NCI-H345 treated with DMSO at 0.1 percent for 48 hours (cell line): Measurements from ENCODE around the gene PRKCZ.
"Not testable (repeated sequence)": the region's sequence is repeated elsewhere in the genome, so short reads cannot be mapped to it uniquely, and the experiment has no call there.

Experiments
- DNase-seq: peaks from one replicate; lab custom pipeline; 2025; ENCODE audit not compliant: unreplicated experiment; lab: John Stamatoyannopoulos, UW

Gene PRKCZ

DNA sequence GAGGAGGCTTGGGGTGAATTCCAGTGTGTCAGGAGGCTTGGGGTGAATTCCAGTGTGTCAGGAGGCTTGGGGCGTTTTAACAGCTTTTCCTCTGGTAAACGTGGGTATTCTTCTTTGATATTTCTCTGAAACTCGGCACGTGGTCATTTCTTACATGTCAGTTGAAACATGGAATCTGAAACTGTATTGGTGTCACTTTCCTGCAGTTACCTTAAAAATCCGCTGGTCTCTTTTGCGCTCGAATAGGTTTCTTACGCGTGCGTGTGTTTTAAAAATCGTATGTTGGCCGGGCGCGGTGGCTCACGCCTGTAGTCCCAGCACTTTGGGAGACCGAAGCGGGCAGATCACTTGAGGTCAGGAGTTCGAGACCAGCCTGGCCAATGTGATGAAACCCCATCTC, 33.5 kb downstream of the PRKCZ start:
- DNase-seq = no peak

- no peak for DNase-seq
Measured at GRCh38 chr1:2084306-2084705, 34.1 kb downstream of the PRKCZ start.

DNA sequence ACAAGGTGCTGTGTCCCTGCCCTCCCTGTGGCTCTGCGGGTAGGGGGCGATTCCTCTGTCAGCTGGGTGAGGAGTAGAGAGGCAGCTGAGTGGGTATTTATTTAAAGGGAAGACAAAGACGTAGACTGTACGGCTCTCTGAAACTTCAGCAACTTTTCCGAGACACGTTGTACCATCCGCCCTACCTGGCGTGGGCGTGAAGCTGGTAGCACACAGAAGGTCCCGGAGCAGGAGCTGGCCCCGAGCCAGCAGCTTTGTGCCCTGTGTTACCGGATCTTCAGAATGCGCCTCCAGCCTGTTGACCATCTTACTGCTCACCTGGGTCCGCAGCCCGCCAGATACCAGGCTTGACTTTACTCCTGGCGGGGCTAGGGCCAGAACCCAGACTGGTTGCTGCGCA, 34.9 kb downstream of the PRKCZ start:
- no peak for DNase-seq

DNA sequence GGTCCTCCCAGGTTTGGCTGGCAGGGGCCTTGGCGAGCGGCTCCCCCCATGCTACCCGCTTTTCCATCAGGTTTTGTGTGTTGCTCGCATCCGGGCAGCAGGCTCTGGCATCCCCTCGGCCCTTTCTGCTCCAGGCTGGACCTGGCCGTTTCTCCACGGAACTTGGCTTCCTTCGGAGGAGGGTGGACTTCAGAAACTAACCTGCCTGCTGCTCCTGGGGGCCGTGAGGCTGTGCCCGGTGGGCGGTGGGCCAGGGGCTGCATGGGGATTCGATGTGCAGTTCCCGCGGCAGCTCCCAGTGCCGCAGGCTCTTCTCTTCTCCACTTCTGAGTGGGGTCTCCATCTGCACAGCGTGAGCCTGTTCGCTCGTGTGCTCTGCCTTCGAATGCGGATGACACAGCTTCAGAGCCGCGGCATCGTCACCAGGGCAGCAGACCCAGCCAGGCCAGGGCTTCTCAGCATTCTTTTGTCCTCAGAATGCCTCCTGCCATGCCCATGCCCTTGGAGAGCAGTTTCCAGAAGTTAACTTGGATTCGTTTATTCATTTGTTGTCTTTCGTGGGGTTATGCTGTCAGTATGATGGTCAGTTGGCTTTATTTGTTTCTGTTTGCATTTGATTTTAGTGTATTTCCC, 36.4 kb downstream of the PRKCZ start:
- DNase-seq = no peak

DNA sequence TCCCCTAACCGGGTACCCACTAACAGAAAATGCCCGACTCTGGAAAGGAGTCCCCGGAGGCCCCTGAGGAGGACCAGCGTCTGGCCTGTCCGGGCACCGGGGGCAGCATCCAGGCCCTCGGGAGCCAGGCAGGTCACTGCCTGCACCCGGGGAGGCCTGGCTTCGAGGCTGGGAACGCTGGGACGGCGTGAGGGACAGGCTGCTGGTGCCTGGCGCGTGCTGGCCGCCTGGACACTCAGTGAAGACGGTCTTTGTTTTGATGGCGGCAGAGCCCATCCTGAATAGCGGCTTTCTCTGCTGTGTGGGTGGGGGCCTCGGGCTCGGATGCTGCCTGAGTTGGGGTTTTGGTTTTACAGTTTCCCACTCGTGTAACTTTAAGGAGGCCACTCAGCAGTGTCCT, 37.6 kb downstream of the PRKCZ start:
- DNase-seq = no peak

GRCh38 chr1:2088458-2088857, 38.2 kb downstream of the PRKCZ start:
- DNase-seq = no peak

DNA sequence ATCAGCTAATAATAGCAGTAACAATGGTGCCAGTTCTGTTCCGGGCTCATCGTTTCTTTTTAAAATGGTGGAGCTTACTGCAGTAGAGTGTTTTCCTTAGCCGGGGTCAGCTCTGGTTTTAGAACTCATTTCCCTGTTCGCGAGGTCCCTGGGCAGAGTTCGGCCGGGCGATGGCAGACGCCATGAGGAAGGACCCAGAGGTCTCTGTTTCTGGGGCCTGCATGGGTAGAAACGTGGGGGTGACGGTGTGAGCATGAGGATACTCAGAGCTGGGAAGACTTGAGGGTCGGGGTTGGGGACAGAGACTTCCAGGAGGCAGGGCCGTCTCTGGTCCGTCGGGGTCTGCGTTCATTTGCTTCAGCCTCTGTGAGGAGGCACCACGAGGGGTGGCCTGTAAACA, 38.8 kb downstream of the PRKCZ start:
- no peak for DNase-seq

- no peak for DNase-seq
Measured at GRCh38 chr1:2090216-2090890, 40.1 kb downstream of the PRKCZ start.

DNA sequence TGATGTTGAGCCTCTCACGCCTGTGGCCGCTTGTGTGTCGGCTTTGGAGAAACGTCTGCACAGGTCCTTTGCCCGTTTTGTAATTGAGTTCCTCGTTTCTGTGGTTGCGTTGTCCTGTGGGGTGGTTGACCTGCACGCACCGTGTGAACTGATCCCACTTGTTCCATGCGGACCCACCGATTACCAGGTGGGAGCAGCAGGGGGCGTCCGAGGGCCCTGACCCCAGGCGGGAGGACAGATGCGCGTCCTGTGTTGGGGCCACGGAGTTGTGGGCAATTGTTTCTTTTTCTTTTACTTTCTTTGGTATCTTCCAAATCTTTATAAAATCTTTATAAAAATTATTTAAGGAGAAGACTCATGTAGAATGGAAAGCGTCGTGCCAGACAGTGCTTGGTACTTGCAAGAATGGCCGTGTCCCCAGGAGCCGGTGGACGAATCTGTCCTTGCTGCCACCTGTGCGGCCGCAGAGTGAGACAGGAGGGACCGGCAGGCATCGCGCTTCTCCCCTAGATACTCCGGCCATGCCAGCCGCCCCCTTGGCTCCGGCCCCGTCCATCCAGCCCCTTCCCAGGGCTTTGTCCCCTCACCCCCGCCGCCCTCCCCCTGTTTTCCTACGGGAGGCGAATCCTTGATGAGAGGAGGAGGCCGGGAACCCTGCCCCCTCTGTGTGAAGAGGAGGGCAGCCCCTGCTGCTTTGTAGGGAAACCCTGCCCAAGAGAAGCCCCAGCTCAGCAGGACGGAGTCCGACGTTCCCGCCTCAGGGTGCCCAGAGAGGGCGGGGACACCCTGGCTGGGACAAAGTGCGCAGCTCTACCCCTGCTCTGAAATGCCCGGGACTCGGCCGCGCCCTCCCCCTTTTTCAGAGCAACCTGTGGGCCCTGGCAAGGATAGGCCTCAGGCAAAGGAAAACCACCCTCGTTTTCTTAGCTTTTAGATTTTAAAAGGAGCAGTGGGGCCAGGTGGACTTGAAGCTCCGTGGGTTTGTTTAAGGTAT, 41.7 kb downstream of the PRKCZ start:
- DNase-seq = no peak

DNA sequence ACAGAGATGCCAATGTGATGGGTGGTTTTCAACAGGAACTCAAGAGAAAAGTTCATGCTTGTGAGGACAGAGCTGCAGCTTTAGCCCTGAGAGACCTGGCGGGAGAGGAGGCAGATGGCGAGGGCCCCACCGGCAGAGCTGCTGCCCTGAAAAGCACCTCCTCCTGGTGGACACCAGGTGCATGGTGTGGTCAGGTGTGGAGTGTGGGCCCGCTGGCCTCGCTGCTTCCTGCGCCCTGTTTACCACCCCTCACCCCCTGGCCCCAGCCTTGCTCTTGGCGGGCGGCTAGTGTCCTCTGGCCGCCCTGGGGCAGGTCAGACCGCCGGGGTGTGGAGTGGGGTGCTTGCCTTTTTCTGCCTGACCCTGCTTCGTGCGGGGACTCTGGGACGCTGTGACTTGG, 42.8 kb downstream of the PRKCZ start:
- DNase-seq = no peak

- DNase-seq = no peak
Measured at GRCh38 chr1:2093636-2094035, 43.4 kb downstream of the PRKCZ start.

GRCh38 chr1:2094269-2095158, 44.3 kb downstream of the PRKCZ start:
- DNase-seq = not testable (repeated sequence)

DNA sequence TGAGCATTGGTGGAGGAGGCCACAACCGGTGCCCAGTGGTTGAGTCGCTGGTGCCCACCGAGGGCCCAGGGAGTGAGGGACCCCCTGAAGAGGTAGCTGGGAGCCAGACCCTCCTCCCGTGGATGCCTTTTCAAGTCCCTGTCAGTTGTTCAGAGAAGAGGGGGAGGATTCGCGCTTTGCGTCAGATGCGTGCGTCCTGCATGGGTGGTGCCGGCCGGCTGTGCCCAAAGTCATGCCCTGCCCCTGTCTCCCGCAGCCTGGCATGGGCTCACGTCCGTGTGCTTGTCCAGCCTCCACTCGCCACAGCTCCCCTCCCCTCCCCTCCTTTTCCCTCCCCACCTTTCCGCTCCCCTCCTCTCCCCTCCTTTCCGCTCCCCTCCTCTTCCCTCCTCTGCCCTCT, 45.2 kb downstream of the PRKCZ start:
- DNase-seq = no peak

DNA sequence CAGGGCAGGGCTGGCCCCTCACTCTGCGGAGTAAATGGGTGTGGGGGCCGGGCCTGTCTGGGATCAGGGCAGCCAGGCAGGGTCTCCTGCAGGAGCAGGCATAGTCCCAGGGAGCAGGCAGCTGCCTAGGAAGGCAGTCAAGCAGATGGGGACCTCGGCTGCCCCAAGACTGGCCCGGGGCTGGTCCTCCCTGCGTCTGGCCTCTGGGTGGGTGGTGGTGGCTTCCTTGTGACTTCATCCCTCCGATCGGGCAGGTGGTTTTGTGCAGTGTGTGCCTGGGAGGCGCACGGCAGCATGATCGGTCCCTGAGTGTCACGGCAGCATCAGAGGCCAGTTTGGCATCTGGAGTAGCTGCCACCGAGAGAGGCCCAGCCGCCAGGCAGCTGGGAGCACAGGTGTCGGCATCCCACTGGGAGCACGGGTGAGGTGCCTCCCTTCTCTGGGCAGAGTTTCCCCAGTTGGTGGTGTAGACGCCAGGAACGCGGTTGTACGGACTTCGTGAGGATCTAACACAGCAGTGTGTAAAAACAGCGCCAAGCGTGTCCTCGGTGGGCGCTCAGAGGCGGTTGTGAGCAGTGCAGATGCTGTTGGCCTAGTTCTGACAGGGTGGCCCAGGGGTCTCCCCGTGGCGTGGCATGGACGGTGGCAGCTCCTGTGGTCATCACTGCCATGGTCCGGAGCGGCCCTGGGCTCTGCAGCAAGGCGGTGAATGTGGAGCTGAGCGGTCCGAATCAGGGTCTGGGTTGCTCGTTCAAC, 45.9 kb downstream of the PRKCZ start:
- no peak for DNase-seq

- DNase-seq = no peak
Measured at GRCh38 chr1:2097386-2098300, 47.4 kb downstream of the PRKCZ start.

- no peak for DNase-seq
Measured at GRCh38 chr1:2098301-2098698, 48.1 kb downstream of the PRKCZ start.

GRCh38 chr1:2098839-2099785, 48.9 kb downstream of the PRKCZ start:
- no peak for DNase-seq
